HEK293 (cell line): ENCODE data around the gene TMEM179.

Source experiments
- CTCF ChIA-PET: fragments of 350-600 bp; formaldehyde crosslinking; extraction: SDS; loops from one replicate; lab custom pipeline; 2021; ENCODE audit warnings: antibody characterized with exemption; lab: Yijun Ruan, JAX
- POLR2A ChIA-PET: fragments of 300-600 bp; formaldehyde crosslinking; extraction: SDS; loops from one replicate; lab custom pipeline; 2020; ENCODE audit warnings: antibody characterized with exemption, inconsistent platforms; lab: Yijun Ruan, JAX
- H3K27ac ChIP-seq: fragments of 200-500 bp; sonication (Bioruptor generic); 2 replicates; pipeline ENCODE4 v1.5.1; 2014; ENCODE audit warnings: low read depth, low read length, control low read depth, inconsistent platforms; ENCODE audit errors: extremely low read depth
- H3K36me3 ChIP-seq, 2 experiments: fragments of 200-500 bp in 1 of 2; sonication (Bioruptor generic) in 1 of 2; 1 replicate in 1 of 2; 2 replicates in 1 of 2; pipeline ENCODE4 v1.5.1; 2014 to 2017; ENCODE audit warnings: inconsistent platforms in 2 of 2, low read length in 2 of 2; ENCODE audit not compliant: control insufficient read depth in 2 of 2, insufficient read depth in 1 of 2
- H3K4me1 ChIP-seq: fragments of 200-500 bp; sonication (Bioruptor generic); 2 replicates; pipeline ENCODE4 v1.5.1; 2014; ENCODE audit warnings: mild to moderate bottlenecking, low read length, inconsistent platforms; ENCODE audit not compliant: control insufficient read depth, insufficient read depth
- H3K4me3 ChIP-seq: 2 replicates; pipeline ENCODE4 v1.5.1; 2011; ENCODE audit warnings: low read depth, mild to moderate bottlenecking, control low read depth, low read length, moderate library complexity
- H3K9me3 ChIP-seq: fragments of 200-500 bp; sonication (Bioruptor generic); 2 replicates; pipeline ENCODE4 v1.5.1; 2014; ENCODE audit warnings: low read depth, low read length, inconsistent platforms; ENCODE audit not compliant: control insufficient read depth, insufficient read depth
- BCL11B ChIP-seq: fragments of 450-650 bp; formaldehyde crosslinking; IDR thresholded peaks from 2 replicates; pipeline ENCODE4 v1.5.1; 2016; ENCODE audit warnings: low read depth, missing biosample characterization, missing genetic modification characterization
- EGR2 ChIP-seq: fragments of 450-650 bp; formaldehyde crosslinking; IDR thresholded peaks from 2 replicates; pipeline ENCODE4 v1.5.1; 2016; ENCODE audit warnings: low read depth, missing biosample characterization, missing genetic modification characterization
- GLIS1 ChIP-seq: fragments of 450-650 bp; formaldehyde crosslinking; IDR thresholded peaks from 2 replicates; pipeline ENCODE4 v1.5.1; 2016; ENCODE audit warnings: missing biosample characterization, missing genetic modification characterization
- SCRT1 ChIP-seq: fragments of 450-650 bp; formaldehyde crosslinking; IDR thresholded peaks from 2 replicates; pipeline ENCODE4 v1.5.1; 2016; ENCODE audit warnings: missing biosample characterization, missing genetic modification characterization, borderline replicate concordance
- SCRT2 ChIP-seq: fragments of 450-650 bp; formaldehyde crosslinking; IDR thresholded peaks from 2 replicates; pipeline ENCODE4 v1.5.1; 2016; ENCODE audit warnings: missing biosample characterization, missing genetic modification characterization
- SP7 ChIP-seq: fragments of 450-650 bp; formaldehyde crosslinking; IDR thresholded peaks from 2 replicates; pipeline ENCODE4 v1.5.1; 2016; ENCODE audit warnings: missing biosample characterization, missing genetic modification characterization
- WT1 ChIP-seq: fragments of 450-650 bp; formaldehyde crosslinking; IDR thresholded peaks from 2 replicates; pipeline ENCODE4 v1.5.1; 2016; ENCODE audit warnings: missing biosample characterization, missing genetic modification characterization
- YY1 ChIP-seq: fragments of 450-650 bp; formaldehyde crosslinking; IDR thresholded peaks from 2 replicates; pipeline ENCODE4 v1.5.1; 2018; ENCODE audit warnings: missing biosample characterization, missing genetic modification characterization
- ZBTB44 ChIP-seq: fragments of 450-650 bp; IDR thresholded peaks from 2 replicates; pipeline ENCODE4 v1.5.1; 2018; ENCODE audit warnings: missing biosample characterization, mild to moderate bottlenecking, missing genetic modification characterization
- ZNF10 ChIP-seq: fragments of 450-650 bp; formaldehyde crosslinking; IDR thresholded peaks from 2 replicates; pipeline ENCODE4 v1.5.1; 2017; ENCODE audit warnings: missing biosample characterization, missing genetic modification characterization
- ZNF112 ChIP-seq: fragments of 450-650 bp; formaldehyde crosslinking; IDR thresholded peaks from 2 replicates; pipeline ENCODE4 v1.5.0; 2017; ENCODE audit warnings: missing biosample characterization, missing genetic modification characterization
- ZNF121 ChIP-seq: fragments of 450-650 bp; formaldehyde crosslinking; IDR thresholded peaks from 2 replicates; pipeline ENCODE4 v1.5.1; 2016; ENCODE audit warnings: missing biosample characterization, missing genetic modification characterization
- ZNF148 ChIP-seq: fragments of 450-650 bp; formaldehyde crosslinking; IDR thresholded peaks from 2 replicates; pipeline ENCODE4 v1.5.0; 2017; ENCODE audit warnings: missing biosample characterization, missing genetic modification characterization, borderline replicate concordance
- ZNF184 ChIP-seq: fragments of 450-650 bp; IDR thresholded peaks from 2 replicates; pipeline ENCODE4 v1.5.1; 2018; ENCODE audit warnings: missing biosample characterization, mild to moderate bottlenecking, missing genetic modification characterization
- ZNF202 ChIP-seq: fragments of 450-650 bp; formaldehyde crosslinking; IDR thresholded peaks from 2 replicates; pipeline ENCODE4 v1.5.1; 2016; ENCODE audit warnings: missing biosample characterization, missing genetic modification characterization, borderline replicate concordance
- ZNF266 ChIP-seq: fragments of 450-650 bp; formaldehyde crosslinking; IDR thresholded peaks from 2 replicates; pipeline ENCODE4 v1.5.1; 2016; ENCODE audit warnings: missing biosample characterization, missing genetic modification characterization, low read depth
- ZNF37A ChIP-seq: fragments of 450-650 bp; IDR thresholded peaks from 2 replicates; pipeline ENCODE4 v1.5.1; 2018; ENCODE audit warnings: missing biosample characterization, missing genetic modification characterization
- ZNF514 ChIP-seq: fragments of 450-650 bp; formaldehyde crosslinking; IDR thresholded peaks from 2 replicates; pipeline ENCODE4 v1.5.1; 2016; ENCODE audit warnings: missing biosample characterization, missing genetic modification characterization
- ZNF555 ChIP-seq: fragments of 450-650 bp; formaldehyde crosslinking; conservative IDR thresholded peaks from 2 replicates; pipeline ENCODE4 v1.5.1; 2017; ENCODE audit warnings: missing biosample characterization, mild to moderate bottlenecking, missing genetic modification characterization, inconsistent platforms
- ZNF571 ChIP-seq: fragments of 450-650 bp; formaldehyde crosslinking; IDR thresholded peaks from 2 replicates; pipeline ENCODE4 v1.5.0; 2017; ENCODE audit warnings: missing biosample characterization, missing genetic modification characterization
- ZNF639 ChIP-seq: fragments of 450-650 bp; formaldehyde crosslinking; IDR thresholded peaks from 2 replicates; pipeline ENCODE4 v1.5.1; 2016; ENCODE audit warnings: missing biosample characterization, missing genetic modification characterization
- ZNF791 ChIP-seq: fragments of 450-650 bp; formaldehyde crosslinking; IDR thresholded peaks from 2 replicates; pipeline ENCODE4 v1.5.1; 2016; ENCODE audit warnings: missing biosample characterization, missing genetic modification characterization
- ZNF792 ChIP-seq: fragments of 450-650 bp; formaldehyde crosslinking; IDR thresholded peaks from 2 replicates; pipeline ENCODE4 v1.5.1; 2016; ENCODE audit warnings: missing biosample characterization, missing genetic modification characterization
- ZNF843 ChIP-seq: fragments of 450-650 bp; formaldehyde crosslinking; IDR thresholded peaks from 2 replicates; pipeline ENCODE4 v1.5.1; 2016; ENCODE audit warnings: missing biosample characterization, missing genetic modification characterization
- ZSCAN23 ChIP-seq: fragments of 450-650 bp; formaldehyde crosslinking; IDR thresholded peaks from 2 replicates; pipeline ENCODE4 v1.5.1; 2016; ENCODE audit warnings: missing biosample characterization, missing genetic modification characterization
- TF ChIP-seq, protein P1 (sequence below): fragments of 450-650 bp; formaldehyde crosslinking; IDR thresholded peaks from 2 replicates; pipeline ENCODE4 v1.5.1; 2016; ENCODE audit warnings: missing biosample characterization, missing genetic modification characterization
- TF ChIP-seq, protein P2 (sequence below): fragments of 450-650 bp; formaldehyde crosslinking; IDR thresholded peaks from 2 replicates; pipeline ENCODE4 v1.5.1; 2016; ENCODE audit warnings: missing biosample characterization, missing genetic modification characterization

Gene TMEM179

GRCh38 chr14:104584557-104584956 is 20.0 kb downstream of the TMEM179 start:
- H3K27ac ChIP-seq, result no peak overlapping the region
- H3K4me3 ChIP-seq, result no peak overlapping the region
- CTCF ChIA-PET, result interaction anchor here (0.5 to 0.6 kb wide), 2 partner anchors 170 to 450 kb away, joined by 3 read pairs; no protein-coding TSS in a partner anchor
- POLR2A ChIA-PET, result no interaction called here
- H3K9me3 ChIP-seq, result no peaks in the 10 kb centered on the region
- H3K36me3 ChIP-seq, result no peaks in the 10 kb centered on the region
- no peaks in the 10 kb centered on the region for H3K4me1 ChIP-seq
- TF ChIP-seq GLIS1 (tag by site-specific recombination) (peak; percentile 69), ZNF121 (tag by site-specific recombination) (no peak)

DNA sequence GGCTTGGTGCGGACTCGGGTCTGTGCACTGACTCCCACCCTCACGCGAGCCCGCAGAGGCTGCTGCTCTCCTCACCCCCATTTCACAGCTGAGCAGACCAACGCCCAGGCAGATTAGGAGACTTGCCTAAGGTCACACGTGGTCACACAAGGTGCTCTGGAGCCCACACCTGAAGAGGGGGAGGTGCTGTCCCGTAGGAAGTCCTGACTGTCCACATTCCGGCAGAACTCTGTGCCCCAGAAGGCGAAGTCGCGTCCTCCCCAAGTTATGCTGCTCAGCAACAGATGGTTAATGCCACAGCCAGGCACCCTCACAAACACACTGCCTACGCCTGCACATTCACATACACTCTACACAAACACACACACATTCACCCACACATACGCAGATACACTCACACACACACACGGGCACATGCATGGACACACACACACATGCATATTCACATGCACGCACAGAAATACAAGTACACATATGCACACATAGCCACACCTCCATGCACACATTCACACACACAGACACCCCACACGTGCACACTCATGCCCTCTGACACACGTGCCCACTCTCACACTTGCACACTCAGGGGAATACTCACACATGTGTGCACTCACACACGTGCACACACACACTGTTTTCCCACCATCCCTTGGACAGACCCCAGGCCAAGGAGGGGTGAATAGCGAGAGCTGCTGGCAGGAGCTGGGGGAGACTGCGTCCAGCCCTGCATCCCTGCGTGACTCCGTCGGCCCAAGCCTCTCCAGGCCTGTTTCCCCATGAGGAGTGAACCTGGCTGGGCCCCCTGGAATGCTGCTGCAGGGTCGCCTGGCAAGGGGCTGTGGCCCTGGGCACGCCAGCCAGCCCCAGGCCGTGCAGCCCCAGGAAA is 20.9 kb downstream of the TMEM179 start:
- Histone ChIP-seq H3K36me3 (no peaks in the 10 kb centered on the region), H3K4me1 (no peaks in the 10 kb centered on the region), H3K9me3 (no peaks in the 10 kb centered on the region), H3K27ac (no peak overlapping the region), H3K4me3 (no peak overlapping the region)
- CTCF ChIA-PET, result interaction anchor here (0.5 to 0.6 kb wide), 3 partner anchors 171 to 449 kb away, joined by 3 to 4 read pairs (median 3); no protein-coding TSS in a partner anchor
- POLR2A ChIA-PET, result no interaction called here
- TF ChIP-seq EGR2 (tag by site-specific recombination) (peak; percentile 33; the same call in 1 of the 2 replicates), SP7 (no peak), BCL11B (tag by site-specific recombination) (no peak), ZSCAN23 (tag by site-specific recombination) (no peak), ZNF184 (tag by site-specific recombination) (no peak), ZNF514 (tag by site-specific recombination) (no peak), ZNF843 (tag by site-specific recombination) (no peak), ZNF148 (tag by site-specific recombination) (no peak), ZNF639 (tag by site-specific recombination) (no peak), SCRT2 (tag by site-specific recombination) (peak; percentile 90), ZNF266 (no peak), ZNF555 (tag by site-specific recombination) (no peak), ZNF791 (tag by site-specific recombination) (no peak), YY1 (tag by site-specific recombination) (no peak), ZNF202 (no peak), ZNF571 (tag by site-specific recombination) (no peak), WT1 (no peak), ZNF792 (tag by site-specific recombination) (no peak), SCRT1 (tag by site-specific recombination) (peak; percentile 75), ZNF112 (tag by site-specific recombination) (no peak), ZNF37A (tag by site-specific recombination) (no peak), ZBTB44 (tag by site-specific recombination) (no peak), ZNF10 (tag by site-specific recombination) (no peak)
- TF ChIP-seq, protein P1, sequence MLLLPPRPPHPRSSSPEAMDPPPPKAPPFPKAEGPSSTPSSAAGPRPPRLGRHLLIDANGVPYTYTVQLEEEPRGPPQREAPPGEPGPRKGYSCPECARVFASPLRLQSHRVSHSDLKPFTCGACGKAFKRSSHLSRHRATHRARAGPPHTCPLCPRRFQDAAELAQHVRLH (tag by site-specific recombination), result no peak
- TF ChIP-seq, protein P2, sequence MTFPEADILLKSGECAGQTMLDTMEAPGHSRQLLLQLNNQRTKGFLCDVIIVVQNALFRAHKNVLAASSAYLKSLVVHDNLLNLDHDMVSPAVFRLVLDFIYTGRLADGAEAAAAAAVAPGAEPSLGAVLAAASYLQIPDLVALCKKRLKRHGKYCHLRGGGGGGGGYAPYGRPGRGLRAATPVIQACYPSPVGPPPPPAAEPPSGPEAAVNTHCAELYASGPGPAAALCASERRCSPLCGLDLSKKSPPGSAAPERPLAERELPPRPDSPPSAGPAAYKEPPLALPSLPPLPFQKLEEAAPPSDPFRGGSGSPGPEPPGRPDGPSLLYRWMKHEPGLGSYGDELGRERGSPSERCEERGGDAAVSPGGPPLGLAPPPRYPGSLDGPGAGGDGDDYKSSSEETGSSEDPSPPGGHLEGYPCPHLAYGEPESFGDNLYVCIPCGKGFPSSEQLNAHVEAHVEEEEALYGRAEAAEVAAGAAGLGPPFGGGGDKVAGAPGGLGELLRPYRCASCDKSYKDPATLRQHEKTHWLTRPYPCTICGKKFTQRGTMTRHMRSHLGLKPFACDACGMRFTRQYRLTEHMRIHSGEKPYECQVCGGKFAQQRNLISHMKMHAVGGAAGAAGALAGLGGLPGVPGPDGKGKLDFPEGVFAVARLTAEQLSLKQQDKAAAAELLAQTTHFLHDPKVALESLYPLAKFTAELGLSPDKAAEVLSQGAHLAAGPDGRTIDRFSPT (tag by site-specific recombination), result no peak
